GM19193 (cell line): Measurements from ENCODE around the gene S100A12.

Experiments
- POLR2A ChIP-seq: IDR thresholded peaks from 4 replicates; pipeline ENCODE4 v1.6.1; 2011; ENCODE audit not compliant: insufficient read depth, insufficient read length; ENCODE audit errors: extremely low read depth

S100A12 gene

DNA sequence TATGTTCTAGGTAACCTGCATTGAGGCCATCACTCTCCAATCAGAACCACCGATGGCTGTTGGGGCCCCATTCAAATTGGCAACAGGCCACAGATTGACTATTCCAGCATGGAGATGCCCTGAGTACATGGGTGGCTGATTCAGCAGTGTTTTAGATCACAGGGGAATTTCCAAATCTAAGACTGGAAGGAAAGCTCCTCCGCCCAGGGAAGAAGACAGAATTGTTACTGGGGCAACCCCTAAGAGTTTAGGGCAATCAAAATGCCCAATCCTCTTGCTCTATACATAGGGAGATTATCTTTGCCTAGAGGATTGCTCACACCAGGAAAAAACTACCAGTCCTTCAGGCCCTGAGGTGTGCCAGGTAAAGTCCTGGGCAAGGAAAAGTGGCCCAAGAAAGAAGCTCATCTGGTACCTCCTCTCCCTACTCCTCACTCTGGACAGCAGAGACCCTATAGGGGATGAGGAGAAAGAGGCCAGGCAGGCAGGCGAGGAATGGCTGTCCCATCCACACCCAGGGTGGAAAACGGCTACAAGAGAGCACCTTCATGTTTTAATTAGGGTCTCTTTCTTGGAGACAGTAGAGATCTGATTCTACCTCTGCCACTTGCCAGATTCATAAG lies 9.6 kb upstream of the S100A12 start:
- no peak for TF ChIP-seq POLR2A

DNA sequence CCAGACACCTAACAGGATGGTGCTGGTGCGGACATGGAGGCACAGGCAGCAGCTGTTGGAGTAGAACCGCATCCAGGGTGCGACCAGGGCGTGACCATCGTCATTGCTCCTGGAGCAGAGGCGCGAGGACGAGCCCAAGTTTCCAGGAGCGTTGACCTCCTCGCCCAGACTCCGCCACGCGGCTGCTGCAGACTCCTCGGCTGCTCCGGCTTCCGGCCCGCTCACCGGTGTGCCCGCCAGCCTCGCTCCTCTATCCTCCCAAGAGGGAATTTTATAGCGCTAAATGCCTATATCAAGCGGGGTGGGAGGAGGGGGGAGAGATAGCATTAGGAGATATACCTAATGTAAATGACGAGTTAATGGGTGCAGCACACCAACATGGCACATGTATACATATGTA lies 5.3 kb upstream of the S100A12 start:
- TF ChIP-seq POLR2A, result no peak

DNA sequence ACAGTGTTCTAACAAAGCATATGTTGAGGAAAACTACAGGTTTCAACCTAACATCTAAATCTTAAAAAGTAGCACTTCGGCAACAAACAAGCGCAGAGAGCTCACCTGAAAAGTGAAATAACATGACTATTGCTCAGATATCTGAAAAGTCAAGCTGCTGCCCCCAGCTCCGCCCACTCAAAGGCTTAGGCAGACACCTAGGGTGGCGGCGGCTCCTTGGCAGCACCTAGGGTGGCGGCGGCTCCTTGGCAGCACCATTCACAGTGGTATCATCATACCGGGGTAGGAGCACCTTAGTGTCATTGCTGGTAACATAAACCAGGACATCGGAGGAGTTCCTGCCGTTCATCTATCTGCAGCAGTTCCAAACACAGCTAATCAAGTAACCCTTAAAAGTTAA lies 4.2 kb upstream of the S100A12 start:
- TF ChIP-seq POLR2A, result no peak

DNA sequence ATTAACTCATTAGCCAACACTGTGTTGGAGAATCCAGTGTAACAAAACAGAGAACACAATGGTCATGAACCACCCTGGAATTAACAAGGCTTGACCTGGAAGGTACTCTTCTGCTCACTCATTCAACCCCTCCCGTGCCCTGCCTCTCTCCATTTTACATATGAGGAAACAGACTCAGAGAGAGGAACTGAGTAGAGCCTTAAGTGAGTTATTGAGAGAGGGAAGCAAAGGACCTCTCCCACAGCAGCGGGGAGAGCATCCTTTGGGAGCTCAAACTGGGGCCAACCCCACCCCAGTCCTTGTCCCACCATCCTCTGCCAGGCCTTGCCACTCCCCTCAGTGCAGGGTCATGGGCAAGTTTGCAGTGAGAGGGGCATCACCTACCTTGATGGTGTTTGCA lies 1.4 kb downstream of the S100A12 start:
- no peak for TF ChIP-seq POLR2A

DNA sequence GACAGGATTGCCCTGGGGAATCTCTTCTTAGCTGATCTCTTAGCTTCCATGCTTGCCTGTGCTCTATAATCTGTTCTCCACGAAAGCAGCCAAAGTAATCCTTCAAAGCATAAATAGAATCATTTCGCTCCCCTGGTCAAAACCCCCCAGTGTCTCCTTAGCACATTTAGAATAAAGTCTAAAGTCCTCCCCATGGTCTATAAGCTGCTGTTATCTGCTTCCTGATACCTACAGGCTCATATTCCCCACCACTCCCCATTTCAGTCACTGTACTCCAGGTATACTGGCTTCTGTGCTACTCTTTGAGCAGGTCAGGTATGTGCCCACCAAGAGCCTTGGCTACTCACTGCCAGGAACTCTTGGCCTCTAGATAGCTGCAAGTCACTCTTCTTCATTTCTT lies 2.9 kb downstream of the S100A12 start:
- no peak for TF ChIP-seq POLR2A

DNA sequence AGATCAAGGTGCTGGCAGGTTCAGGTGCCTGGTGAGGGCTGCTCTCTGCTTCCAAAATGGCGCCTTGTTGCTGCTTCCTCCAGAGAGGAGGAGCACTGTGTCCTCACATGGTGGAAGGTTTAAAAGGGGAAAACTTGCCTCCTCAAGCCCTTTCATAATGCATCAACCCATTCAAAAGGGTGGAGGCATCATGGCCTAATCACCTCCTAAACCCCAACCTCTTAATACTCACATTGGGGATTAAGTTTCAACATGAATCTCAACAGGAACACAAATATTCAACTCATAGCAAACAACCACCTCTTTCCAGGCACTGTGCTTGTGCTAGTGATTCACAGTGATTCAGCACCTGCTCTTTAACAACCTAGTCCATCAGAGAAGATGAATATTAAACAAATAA lies 4.2 kb downstream of the S100A12 start:
- no peak for TF ChIP-seq POLR2A

DNA sequence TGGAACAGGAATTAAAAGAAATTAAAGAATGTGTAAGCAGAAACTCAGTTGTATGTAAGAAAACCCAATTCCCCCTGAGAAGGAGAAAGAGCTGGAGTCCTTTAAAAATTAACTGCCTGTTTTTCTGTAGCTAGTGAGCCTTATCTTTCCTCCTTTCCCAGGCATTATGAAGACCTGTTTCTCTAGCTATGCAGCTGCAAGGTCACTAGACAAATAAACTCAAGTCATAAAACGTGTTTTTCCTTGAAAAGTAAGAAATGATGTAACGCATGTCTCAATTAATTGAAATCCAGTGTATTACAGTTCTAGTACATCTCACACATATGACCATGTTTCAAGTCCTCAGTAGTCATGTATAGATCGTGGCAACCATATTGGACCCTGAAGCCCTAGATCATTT lies 5.3 kb downstream of the S100A12 start:
- no peak for TF ChIP-seq POLR2A

DNA sequence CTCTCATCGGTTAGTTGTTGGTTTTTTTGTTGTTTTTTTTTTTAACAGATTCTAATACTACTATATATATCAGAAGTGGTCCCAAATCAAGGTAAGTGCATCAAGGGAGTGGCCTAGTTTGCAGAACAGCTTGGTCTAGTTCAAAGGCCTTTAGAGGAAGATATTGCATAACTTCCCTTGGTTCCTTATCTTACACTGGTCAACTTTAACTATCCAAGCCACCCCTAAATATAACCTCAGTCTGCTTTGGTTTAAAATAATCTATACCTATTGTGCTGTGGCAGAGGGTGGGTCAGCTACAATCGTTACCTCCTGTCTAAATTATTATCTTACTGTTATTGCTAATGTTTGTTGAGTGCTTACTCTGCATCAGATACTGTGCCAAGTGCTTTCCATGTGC lies 6.9 kb downstream of the S100A12 start:
- TF ChIP-seq POLR2A, result no peak

DNA sequence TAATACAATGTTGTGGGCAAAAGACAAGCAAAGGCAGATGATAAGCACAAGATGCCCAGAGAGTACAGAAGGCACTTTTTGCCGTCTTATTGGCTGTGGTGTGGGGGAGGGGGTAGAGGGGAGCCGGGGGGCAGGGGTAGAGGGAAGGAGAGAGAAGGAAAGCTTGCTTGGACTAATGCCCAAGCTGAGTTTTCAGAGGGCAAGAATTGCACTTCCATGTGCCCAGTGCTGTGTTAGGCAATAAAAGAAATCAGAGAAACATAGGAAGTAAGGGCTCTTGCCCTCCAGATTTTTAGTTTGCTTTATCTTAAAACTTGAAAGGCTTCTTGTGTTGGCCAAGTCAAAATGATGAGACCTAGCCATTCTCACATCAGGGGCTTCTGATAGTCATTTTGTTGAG lies 8.3 kb downstream of the S100A12 start:
- TF ChIP-seq POLR2A, result no peak

DNA sequence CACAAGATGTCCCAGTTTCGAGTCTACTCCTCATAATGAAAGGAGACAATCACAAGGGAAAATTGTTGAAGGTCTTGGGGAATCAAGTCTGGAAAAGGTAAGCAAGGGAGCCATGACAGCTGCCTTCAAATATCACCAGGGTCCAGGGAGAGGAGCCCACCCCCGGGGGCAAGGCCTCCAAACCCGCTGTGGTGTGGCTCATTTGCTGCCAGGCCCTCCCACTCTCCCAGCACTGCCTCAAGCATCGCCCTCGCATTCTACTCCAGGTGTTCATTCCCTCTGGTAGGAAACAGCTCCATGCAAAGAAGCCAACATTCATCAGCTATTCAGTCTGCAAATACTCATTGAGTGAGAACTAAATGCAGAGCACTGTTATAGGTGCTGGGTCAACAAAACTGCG lies 9.2 kb downstream of the S100A12 start:
- TF ChIP-seq POLR2A, result no peak

DNA sequence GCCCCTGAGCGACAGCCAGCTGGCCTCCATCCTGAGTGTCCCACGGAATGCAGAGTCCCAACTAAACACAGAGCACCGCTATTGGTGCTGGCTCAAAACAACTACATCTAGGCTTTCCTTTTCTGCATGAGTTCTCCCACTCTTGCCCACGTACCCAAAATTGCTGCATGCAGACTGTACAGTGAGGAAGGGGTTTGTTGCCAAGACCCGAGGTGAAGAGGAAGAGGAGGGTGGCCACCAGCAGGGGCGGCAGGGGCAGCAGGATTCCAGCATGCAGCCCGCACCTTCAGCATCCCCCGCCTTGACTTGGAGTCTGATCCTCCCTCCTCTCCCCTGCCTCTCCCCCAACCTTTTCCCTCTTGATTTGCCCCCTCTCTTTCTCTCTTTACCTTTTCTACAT lies 9.7 kb downstream of the S100A12 start:
- no peak for TF ChIP-seq POLR2A

DNA sequence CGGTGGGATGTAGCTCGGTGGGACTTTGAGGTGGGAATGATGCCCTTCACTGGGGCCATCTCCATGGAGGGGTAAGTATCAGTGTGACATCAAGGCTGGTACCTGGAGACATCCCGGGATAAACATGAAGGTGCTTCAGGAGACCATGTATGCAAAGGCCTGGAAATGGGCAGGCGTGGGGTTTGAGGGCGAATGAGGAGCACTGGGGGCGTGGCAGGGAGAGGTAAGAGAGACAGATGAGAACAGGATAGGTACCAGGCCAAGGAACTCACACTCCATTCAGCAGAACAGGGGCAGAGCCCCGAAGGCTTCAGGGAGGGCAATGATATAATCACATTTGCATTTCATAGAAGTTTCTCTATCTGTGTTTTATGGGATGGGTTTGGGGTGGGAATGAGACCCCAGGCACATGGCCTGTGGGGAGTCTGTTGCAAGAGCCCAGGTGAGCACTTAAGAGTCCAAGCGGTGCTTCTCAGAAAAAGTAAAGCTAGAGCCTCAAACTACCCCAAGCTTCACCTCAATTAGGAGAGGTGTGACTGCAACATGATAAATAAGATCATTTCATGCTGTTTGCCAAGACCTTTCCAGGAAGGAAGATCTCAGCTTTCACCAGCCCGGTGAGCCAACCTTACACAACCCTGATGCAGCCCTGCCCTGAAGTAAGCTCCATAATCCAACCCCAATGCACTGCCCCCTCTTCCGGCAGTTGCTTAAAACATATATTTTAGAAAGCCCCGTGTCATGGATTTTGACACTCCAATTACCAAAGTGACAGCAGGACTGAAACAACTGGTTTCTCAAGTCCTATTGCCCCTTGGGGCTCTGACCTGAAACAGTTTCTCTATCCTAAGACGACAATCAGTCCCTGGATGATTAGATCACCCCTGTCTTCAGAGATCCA lies 10.4 kb downstream of the S100A12 start:
- no peak for TF ChIP-seq POLR2A

DNA sequence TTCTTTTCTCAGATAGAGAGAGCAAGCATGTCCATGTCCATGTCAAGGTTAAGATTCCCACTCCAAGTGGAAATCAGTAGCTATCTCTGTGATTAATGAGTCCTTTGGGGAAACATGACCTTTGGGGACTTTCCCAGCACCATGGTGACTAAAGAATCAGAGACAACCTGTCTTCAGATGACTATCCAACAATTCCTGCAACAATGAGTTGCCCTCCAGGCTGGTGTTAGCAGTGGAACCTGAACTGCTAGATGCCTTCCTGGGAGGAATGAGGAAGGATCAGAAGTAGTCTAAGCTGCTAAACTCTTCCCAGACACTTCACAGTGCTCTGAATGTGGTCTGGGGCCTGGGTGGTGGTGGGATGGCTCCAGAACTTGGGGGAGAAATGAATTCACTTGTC lies 11.3 kb downstream of the S100A12 start:
- no peak for TF ChIP-seq POLR2A

DNA sequence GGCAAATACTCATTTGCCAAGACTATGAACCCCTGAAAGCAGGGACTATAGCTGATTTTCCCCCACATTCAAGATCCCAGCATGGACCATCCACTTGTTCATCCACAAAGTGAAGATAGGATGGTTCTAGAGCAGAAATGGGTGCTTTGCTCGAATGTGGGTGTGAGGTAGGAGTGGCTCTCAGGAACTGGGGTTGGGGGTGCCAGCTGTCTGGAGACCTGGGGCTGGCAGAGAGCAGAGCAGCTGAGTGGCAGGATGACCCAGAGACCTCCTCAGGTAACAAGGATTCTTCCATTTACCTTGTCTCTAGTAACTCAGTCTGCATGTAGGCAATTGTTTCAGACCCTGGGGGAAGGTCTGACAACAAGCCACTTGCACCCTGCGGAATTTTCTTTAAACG lies 11.8 kb downstream of the S100A12 start:
- TF ChIP-seq POLR2A, result no peak

DNA sequence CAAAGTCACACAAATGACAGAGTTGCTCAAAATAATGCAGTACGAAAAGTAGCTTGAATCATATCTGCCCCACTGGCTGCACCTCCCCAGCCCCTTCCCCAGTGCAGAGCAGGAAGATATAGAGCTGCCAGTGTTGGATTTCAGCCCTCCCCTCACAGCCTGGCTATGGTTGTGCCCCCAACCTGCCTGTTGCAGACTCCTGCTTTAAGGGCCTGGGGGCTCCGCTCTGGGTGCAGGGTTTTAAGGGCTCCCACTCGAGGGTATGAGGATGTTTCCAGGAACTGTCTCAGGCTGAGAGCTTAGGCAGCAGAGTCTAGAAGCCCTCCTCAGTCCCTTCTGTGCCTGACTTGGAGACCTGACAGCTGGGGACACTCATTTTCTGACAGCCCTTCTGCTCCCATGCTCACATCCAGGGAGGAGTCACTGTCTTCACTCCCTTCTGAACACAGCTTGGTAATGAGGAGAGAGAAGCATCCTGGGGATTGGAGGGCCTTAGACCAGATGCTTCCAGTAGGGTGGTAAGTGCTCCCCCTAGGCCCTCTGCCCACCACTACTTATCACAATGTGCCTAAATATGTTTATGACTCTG lies 13.1 kb downstream of the S100A12 start:
- no peak for TF ChIP-seq POLR2A
